MM.1S (cell line): ENCODE results near the gene RHOH.

ENCODE experiments used
- EZH2 ChIP-seq: fragments of 300-600 bp; sonication (generic); optimal IDR thresholded peaks from 2 replicates; pipeline ENCODE3; 2017; ENCODE audit warnings: low read depth, mild to moderate bottlenecking, antibody characterized with exemption, low read length, mixed read lengths
- TF ChIP-seq, protein P1 (sequence below): fragments of 300-600 bp; sonication (generic); IDR thresholded peaks from 2 replicates; pipeline ENCODE4 v1.5.1; 2016; ENCODE audit warnings: antibody characterized with exemption, low read length, mixed read lengths

GRCh38 chr4:40190880-40191815 lies 5.7 kb upstream of the RHOH start:
- TF ChIP-seq EZH2 = no peak
- TF ChIP-seq, protein P1, sequence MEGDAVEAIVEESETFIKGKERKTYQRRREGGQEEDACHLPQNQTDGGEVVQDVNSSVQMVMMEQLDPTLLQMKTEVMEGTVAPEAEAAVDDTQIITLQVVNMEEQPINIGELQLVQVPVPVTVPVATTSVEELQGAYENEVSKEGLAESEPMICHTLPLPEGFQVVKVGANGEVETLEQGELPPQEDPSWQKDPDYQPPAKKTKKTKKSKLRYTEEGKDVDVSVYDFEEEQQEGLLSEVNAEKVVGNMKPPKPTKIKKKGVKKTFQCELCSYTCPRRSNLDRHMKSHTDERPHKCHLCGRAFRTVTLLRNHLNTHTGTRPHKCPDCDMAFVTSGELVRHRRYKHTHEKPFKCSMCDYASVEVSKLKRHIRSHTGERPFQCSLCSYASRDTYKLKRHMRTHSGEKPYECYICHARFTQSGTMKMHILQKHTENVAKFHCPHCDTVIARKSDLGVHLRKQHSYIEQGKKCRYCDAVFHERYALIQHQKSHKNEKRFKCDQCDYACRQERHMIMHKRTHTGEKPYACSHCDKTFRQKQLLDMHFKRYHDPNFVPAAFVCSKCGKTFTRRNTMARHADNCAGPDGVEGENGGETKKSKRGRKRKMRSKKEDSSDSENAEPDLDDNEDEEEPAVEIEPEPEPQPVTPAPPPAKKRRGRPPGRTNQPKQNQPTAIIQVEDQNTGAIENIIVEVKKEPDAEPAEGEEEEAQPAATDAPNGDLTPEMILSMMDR = no peak
